ENCODE measurements around the gene MRPS22.

DNA sequence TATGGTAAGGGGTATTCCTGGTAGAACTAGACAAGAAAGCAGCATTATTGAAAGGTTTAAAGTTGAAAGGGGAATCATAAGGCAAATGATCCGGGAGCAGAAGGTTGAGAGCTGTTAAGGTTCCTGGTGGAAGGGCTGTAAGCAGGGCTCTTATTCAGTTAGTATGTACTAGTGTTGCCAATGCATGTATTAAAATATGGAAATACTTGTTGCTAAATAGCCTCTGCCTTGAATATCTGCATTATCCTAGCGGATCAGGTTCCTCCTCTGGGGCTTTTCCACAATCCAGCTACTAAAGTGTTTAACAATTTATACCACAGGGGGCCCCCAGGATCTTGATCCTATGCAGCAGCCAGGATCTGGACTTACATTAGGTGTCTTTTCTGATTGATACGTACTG, 52.9 kb downstream of the MRPS22 start:
- TF ChIP-seq POLR2A (IDR thresholded peaks at IDR 0.05; ENCODE audit: borderline replicate concordance, extremely low read depth, insufficient read depth, insufficient read length), result no peak
- no peak for TF ChIP-seq YY1 (IDR thresholded peaks at IDR 0.05; ENCODE audit: extremely low read depth, insufficient replicate concordance, low read depth, low read length)
- no peak for TF ChIP-seq EZH2 (IDR thresholded peaks at IDR 0.05)
- TF ChIP-seq, protein P1, sequence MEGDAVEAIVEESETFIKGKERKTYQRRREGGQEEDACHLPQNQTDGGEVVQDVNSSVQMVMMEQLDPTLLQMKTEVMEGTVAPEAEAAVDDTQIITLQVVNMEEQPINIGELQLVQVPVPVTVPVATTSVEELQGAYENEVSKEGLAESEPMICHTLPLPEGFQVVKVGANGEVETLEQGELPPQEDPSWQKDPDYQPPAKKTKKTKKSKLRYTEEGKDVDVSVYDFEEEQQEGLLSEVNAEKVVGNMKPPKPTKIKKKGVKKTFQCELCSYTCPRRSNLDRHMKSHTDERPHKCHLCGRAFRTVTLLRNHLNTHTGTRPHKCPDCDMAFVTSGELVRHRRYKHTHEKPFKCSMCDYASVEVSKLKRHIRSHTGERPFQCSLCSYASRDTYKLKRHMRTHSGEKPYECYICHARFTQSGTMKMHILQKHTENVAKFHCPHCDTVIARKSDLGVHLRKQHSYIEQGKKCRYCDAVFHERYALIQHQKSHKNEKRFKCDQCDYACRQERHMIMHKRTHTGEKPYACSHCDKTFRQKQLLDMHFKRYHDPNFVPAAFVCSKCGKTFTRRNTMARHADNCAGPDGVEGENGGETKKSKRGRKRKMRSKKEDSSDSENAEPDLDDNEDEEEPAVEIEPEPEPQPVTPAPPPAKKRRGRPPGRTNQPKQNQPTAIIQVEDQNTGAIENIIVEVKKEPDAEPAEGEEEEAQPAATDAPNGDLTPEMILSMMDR (IDR thresholded peaks at IDR 0.05 in 2 of 3, conservative IDR thresholded peaks at IDR 0.05 in 1 of 3; ENCODE audit: borderline replicate concordance in 1 of 3, insufficient read depth in 1 of 3, low read depth in 2 of 3, low read length in 2 of 3), result no peak
- TF ChIP-seq POLR2AphosphoS5 (IDR thresholded peaks at IDR 0.05; ENCODE audit: low read depth, low read length), result no peak
- TF ChIP-seq JUND (IDR thresholded peaks at IDR 0.05), result no peak
- no peak for TF ChIP-seq ZNF274 (IDR thresholded peaks at IDR 0.05; ENCODE audit: low read depth, low read length)
- TF ChIP-seq, protein P2, sequence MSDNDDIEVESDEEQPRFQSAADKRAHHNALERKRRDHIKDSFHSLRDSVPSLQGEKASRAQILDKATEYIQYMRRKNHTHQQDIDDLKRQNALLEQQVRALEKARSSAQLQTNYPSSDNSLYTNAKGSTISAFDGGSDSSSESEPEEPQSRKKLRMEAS (IDR thresholded peaks at IDR 0.05), result no peak
- TF ChIP-seq SIN3A (IDR thresholded peaks at IDR 0.05; ENCODE audit: low read depth), result no peak
- no peak for TF ChIP-seq TCF7L2 (IDR thresholded peaks at IDR 0.05; ENCODE audit: borderline replicate concordance, extremely low read depth, insufficient read depth, insufficient read length)
- no peak for TF ChIP-seq EZH2phosphoT487 (IDR thresholded peaks at IDR 0.05; ENCODE audit: borderline replicate concordance)
- TF ChIP-seq, protein P3, sequence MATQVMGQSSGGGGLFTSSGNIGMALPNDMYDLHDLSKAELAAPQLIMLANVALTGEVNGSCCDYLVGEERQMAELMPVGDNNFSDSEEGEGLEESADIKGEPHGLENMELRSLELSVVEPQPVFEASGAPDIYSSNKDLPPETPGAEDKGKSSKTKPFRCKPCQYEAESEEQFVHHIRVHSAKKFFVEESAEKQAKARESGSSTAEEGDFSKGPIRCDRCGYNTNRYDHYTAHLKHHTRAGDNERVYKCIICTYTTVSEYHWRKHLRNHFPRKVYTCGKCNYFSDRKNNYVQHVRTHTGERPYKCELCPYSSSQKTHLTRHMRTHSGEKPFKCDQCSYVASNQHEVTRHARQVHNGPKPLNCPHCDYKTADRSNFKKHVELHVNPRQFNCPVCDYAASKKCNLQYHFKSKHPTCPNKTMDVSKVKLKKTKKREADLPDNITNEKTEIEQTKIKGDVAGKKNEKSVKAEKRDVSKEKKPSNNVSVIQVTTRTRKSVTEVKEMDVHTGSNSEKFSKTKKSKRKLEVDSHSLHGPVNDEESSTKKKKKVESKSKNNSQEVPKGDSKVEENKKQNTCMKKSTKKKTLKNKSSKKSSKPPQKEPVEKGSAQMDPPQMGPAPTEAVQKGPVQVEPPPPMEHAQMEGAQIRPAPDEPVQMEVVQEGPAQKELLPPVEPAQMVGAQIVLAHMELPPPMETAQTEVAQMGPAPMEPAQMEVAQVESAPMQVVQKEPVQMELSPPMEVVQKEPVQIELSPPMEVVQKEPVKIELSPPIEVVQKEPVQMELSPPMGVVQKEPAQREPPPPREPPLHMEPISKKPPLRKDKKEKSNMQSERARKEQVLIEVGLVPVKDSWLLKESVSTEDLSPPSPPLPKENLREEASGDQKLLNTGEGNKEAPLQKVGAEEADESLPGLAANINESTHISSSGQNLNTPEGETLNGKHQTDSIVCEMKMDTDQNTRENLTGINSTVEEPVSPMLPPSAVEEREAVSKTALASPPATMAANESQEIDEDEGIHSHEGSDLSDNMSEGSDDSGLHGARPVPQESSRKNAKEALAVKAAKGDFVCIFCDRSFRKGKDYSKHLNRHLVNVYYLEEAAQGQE (IDR thresholded peaks at IDR 0.05; ENCODE audit: low read depth), result no peak
- no peak for TF ChIP-seq RAD21 (IDR thresholded peaks at IDR 0.05; ENCODE audit: low read depth)
- no peak for TF ChIP-seq SRF (IDR thresholded peaks at IDR 0.05; ENCODE audit: low read depth)

Data from HCT116 (cell line).